HepG2 (cell line): ENCODE results near the gene TMEM165. TPM values are rescaled to one million over a fixed set of nuclear protein-coding genes. Genes with fewer than 3 reads are reported as not detected.

Experiments
- BRCA1 ChIP-seq: sonication (generic); formaldehyde crosslinking; IDR thresholded peaks from 2 replicates; pipeline ENCODE4 v1.4.0; 2020; ENCODE audit warnings: missing genetic modification reagents
- DMAP1 ChIP-seq: IDR thresholded peaks from 2 replicates; pipeline ENCODE4 v1.6.1; 2016
- DNMT1 ChIP-seq: sonication (generic); formaldehyde crosslinking; IDR thresholded peaks from 2 replicates; pipeline ENCODE4 v1.5.1; 2020; ENCODE audit warnings: mild to moderate bottlenecking, missing genetic modification reagents
- ELF3 ChIP-seq: IDR thresholded peaks from 2 replicates; pipeline ENCODE4 v1.6.1; 2016; ENCODE audit warnings: missing genetic modification reagents, missing compliant biosample characterization
- HCFC1 ChIP-seq: fragments of 150-350 bp; IDR thresholded peaks from 2 replicates; pipeline ENCODE4 v1.6.1; 2014; ENCODE audit warnings: low read depth, low read length
- MYNN ChIP-seq: sonication (generic); formaldehyde crosslinking; IDR thresholded peaks from 2 replicates; pipeline ENCODE4 v1.4.0; 2020; ENCODE audit warnings: mild to moderate bottlenecking, low read depth, missing genetic modification reagents
- PHF21A ChIP-seq: sonication (generic); formaldehyde crosslinking; IDR thresholded peaks from 2 replicates; pipeline ENCODE4 v1.5.0; 2020; ENCODE audit warnings: mild to moderate bottlenecking, missing genetic modification reagents
- RNF2 ChIP-seq: fragments of 450-650 bp; conservative IDR thresholded peaks from 2 replicates; pipeline ENCODE4 v1.6.1; 2016; ENCODE audit warnings: low read depth
- RXRB ChIP-seq: IDR thresholded peaks from 2 replicates; pipeline ENCODE4 v1.6.1; 2016; ENCODE audit warnings: borderline replicate concordance, missing genetic modification reagents, missing compliant biosample characterization
- TARDBP ChIP-seq: sonication (generic); formaldehyde crosslinking; IDR thresholded peaks from 2 replicates; pipeline ENCODE4 v1.8.0; 2022; ENCODE audit warnings: mild to moderate bottlenecking, missing genetic modification reagents
- TBX2 ChIP-seq: sonication (generic); formaldehyde crosslinking; IDR thresholded peaks from 2 replicates; pipeline ENCODE4 v1.5.0; 2020; ENCODE audit warnings: missing genetic modification reagents, mild to moderate bottlenecking, borderline replicate concordance
- TEAD3 ChIP-seq: optimal IDR thresholded peaks from 2 replicates; pipeline ENCODE3; 2016; ENCODE audit warnings: borderline replicate concordance
- THYN1 ChIP-seq: sonication (generic); formaldehyde crosslinking; IDR thresholded peaks from 2 replicates; pipeline ENCODE4 v1.8.1; 2023; ENCODE audit warnings: low read depth, mild to moderate bottlenecking, moderate library complexity, missing genetic modification reagents, borderline replicate concordance
- YEATS4 ChIP-seq: sonication (generic); formaldehyde crosslinking; IDR thresholded peaks from 2 replicates; pipeline ENCODE4 v1.4.0; 2020; ENCODE audit warnings: missing genetic modification reagents, borderline replicate concordance
- ZBTB21 ChIP-seq: sonication (generic); formaldehyde crosslinking; IDR thresholded peaks from 2 replicates; pipeline ENCODE4 v1.4.0; 2020; ENCODE audit warnings: missing genetic modification reagents
- ZFY ChIP-seq: sonication (generic); formaldehyde crosslinking; IDR thresholded peaks from 2 replicates; pipeline ENCODE4 v1.4.0; 2020; ENCODE audit warnings: missing genetic modification reagents
- ZNF160 ChIP-seq: sonication (generic); formaldehyde crosslinking; IDR thresholded peaks from 2 replicates; pipeline ENCODE4 v1.8.0; 2022; ENCODE audit warnings: mild to moderate bottlenecking, inconsistent platforms, missing genetic modification reagents
- ZNF33B ChIP-seq: sonication (generic); formaldehyde crosslinking; IDR thresholded peaks from 2 replicates; pipeline ENCODE4 v1.5.1; 2020; ENCODE audit warnings: mild to moderate bottlenecking, missing genetic modification reagents
- ZNF446 ChIP-seq: sonication (generic); formaldehyde crosslinking; IDR thresholded peaks from 2 replicates; pipeline ENCODE4 v1.5.0; 2020; ENCODE audit warnings: mild to moderate bottlenecking, missing genetic modification reagents
- ZNF607 ChIP-seq: sonication (generic); formaldehyde crosslinking; IDR thresholded peaks from 2 replicates; pipeline ENCODE4 v1.5.1; 2020; ENCODE audit warnings: missing genetic modification reagents, mild to moderate bottlenecking, borderline replicate concordance
- ZNF724P ChIP-seq: sonication (generic); formaldehyde crosslinking; IDR thresholded peaks from 2 replicates; pipeline ENCODE4 v1.8.0; 2022; ENCODE audit warnings: missing genetic modification reagents, borderline replicate concordance
- ZNF816 ChIP-seq: sonication (generic); formaldehyde crosslinking; IDR thresholded peaks from 2 replicates; pipeline ENCODE4 v1.8.0; 2022; ENCODE audit warnings: missing genetic modification reagents, mild to moderate bottlenecking, borderline replicate concordance
- ZNF841 ChIP-seq: sonication (generic); formaldehyde crosslinking; IDR thresholded peaks from 2 replicates; pipeline ENCODE4 v1.8.1; 2023; ENCODE audit warnings: missing genetic modification reagents, borderline replicate concordance
- polyA plus RNA-seq, 8 experiments: library from polyadenylated mRNA; depleted of rRNA in 3 of 8; stranded (reverse) in 7 of 8; unstranded in 1 of 8; fragments of >200 nt; fragmentation: Illumina TruSeq in 4 of 8; extraction: Trizol in 4 of 8; gene quantifications; 2 replicates each; pipeline versions ENCODE4 v1.2.1 to v1.2.3, GENCODE V29; 2011 to 2016; ENCODE audit warnings: low read depth in 4 of 8, missing spikeins in 1 of 8, mixed read lengths in 1 of 8; ENCODE audit not compliant: insufficient read depth in 1 of 8
- total RNA-seq, 5 experiments: library from RNA; depleted of rRNA; stranded (reverse); fragments of >200 nt; fragmentation: Illumina TruSeq; extraction: Trizol; gene quantifications; 2 replicates each; pipeline ENCODE4 v1.2.3, GENCODE V29; 2016; ENCODE audit warnings: low read depth in 1 of 5
- TF ChIP-seq, protein P1 (sequence below): sonication (generic); formaldehyde crosslinking; IDR thresholded peaks from 2 replicates; pipeline ENCODE4 v1.4.0; 2020; ENCODE audit warnings: missing genetic modification reagents, borderline replicate concordance
- TF ChIP-seq, protein P2 (sequence below): sonication (generic); formaldehyde crosslinking; conservative IDR thresholded peaks from 2 replicates; pipeline ENCODE4 v1.8.0; 2022; ENCODE audit warnings: missing genetic modification reagents
- TF ChIP-seq, protein P3 (sequence below): sonication (generic); formaldehyde crosslinking; IDR thresholded peaks from 2 replicates; pipeline ENCODE4 v1.5.0; 2020; ENCODE audit warnings: missing genetic modification reagents

The TMEM165 gene
- total and polyA plus RNA-seq, 2 of the 13 experiments (the other 11 are each of a cell fraction or from before 2014, with no cell fraction given) = 54.6 to 103 TPM

DNA sequence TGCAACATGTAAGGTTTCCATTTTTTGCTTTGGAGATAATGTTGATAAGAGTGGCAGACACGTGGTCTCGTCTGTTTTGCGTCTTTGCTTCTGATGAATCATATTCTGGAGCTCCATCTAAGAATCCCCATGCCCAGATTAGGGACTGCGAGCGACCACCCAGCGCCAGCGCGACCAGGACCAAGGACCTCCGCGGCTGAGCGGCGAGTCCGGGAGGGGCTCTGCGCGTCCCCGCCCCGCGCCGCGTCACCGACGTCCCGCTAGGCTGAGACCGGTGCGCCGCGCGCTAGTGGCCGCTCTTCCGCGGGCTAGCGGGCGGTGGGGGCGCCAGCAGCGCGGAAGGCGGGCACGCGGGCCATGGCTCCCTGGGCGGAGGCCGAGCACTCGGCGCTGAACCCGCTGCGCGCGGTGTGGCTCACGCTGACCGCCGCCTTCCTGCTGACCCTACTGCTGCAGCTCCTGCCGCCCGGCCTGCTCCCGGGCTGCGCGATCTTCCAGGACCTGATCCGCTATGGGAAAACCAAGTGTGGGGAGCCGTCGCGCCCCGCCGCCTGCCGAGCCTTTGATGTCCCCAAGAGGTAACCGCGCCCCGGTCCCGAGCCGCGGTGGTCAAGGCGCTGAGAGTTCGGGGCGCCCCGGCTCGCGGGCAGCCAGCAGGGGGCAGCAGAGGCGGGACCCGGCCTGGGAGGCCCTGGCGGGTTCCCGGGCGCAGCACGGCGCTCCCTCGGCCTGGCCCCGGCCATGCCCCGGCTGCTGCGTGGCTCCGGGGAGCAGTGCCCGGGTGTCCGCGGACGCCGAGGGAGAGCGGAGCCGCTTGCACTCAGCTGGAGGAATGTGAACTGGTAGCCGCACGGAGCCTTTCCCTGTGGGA lies 49.5 kb upstream of the TMEM165 start, which contains the start of gene SRD5A3 (continued):
- TF ChIP-seq, protein P1, sequence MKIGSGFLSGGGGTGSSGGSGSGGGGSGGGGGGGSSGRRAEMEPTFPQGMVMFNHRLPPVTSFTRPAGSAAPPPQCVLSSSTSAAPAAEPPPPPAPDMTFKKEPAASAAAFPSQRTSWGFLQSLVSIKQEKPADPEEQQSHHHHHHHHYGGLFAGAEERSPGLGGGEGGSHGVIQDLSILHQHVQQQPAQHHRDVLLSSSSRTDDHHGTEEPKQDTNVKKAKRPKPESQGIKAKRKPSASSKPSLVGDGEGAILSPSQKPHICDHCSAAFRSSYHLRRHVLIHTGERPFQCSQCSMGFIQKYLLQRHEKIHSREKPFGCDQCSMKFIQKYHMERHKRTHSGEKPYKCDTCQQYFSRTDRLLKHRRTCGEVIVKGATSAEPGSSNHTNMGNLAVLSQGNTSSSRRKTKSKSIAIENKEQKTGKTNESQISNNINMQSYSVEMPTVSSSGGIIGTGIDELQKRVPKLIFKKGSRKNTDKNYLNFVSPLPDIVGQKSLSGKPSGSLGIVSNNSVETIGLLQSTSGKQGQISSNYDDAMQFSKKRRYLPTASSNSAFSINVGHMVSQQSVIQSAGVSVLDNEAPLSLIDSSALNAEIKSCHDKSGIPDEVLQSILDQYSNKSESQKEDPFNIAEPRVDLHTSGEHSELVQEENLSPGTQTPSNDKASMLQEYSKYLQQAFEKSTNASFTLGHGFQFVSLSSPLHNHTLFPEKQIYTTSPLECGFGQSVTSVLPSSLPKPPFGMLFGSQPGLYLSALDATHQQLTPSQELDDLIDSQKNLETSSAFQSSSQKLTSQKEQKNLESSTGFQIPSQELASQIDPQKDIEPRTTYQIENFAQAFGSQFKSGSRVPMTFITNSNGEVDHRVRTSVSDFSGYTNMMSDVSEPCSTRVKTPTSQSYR = no peak
- TF ChIP-seq HCFC1 = no peak
- TF ChIP-seq ZNF607 (CRISPR knock-in tag) = peak; percentile 72
- no peak for TF ChIP-seq ZNF446 (CRISPR knock-in tag)
- TF ChIP-seq ZBTB21 (CRISPR knock-in tag) = no peak
- TF ChIP-seq TEAD3 (CRISPR knock-in tag) = no peak
- TF ChIP-seq, protein P2, sequence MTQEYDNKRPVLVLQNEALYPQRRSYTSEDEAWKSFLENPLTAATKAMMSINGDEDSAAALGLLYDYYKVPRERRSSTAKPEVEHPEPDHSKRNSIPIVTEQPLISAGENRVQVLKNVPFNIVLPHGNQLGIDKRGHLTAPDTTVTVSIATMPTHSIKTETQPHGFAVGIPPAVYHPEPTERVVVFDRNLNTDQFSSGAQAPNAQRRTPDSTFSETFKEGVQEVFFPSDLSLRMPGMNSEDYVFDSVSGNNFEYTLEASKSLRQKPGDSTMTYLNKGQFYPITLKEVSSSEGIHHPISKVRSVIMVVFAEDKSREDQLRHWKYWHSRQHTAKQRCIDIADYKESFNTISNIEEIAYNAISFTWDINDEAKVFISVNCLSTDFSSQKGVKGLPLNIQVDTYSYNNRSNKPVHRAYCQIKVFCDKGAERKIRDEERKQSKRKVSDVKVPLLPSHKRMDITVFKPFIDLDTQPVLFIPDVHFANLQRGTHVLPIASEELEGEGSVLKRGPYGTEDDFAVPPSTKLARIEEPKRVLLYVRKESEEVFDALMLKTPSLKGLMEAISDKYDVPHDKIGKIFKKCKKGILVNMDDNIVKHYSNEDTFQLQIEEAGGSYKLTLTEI (CRISPR knock-in tag) = no peak
- peak; percentile 93 for TF ChIP-seq ZFY (CRISPR knock-in tag)
- no peak for TF ChIP-seq THYN1 (CRISPR knock-in tag)
- TF ChIP-seq TARDBP (CRISPR knock-in tag) = peak; percentile 58; the same call in 1 of the 2 replicates
- peak; percentile 95 for TF ChIP-seq YEATS4 (CRISPR knock-in tag)
- peak; percentile 83; the same call in 1 of the 2 replicates for TF ChIP-seq ZNF724P (CRISPR knock-in tag)
- no peak for TF ChIP-seq ZNF816 (CRISPR knock-in tag)
- TF ChIP-seq TBX2 = peak; percentile 60; the same call in 1 of the 2 replicates
- TF ChIP-seq ZNF160 (CRISPR knock-in tag) = peak; percentile 60; the same call in 1 of the 2 replicates
- no peak; the same call in 1 of the 2 replicates for TF ChIP-seq ZNF33B (CRISPR knock-in tag)
- TF ChIP-seq DNMT1 = no peak; the same call in 1 of the 2 replicates
- no peak for TF ChIP-seq RXRB (CRISPR knock-in tag)
- TF ChIP-seq PHF21A (CRISPR knock-in tag) = peak; percentile 63
- TF ChIP-seq MYNN (CRISPR knock-in tag) = peak; percentile 74; the same call in 1 of the 2 replicates
- TF ChIP-seq RNF2 = peak; percentile 73
- TF ChIP-seq ELF3 (CRISPR knock-in tag) = no peak
- TF ChIP-seq, protein P3, sequence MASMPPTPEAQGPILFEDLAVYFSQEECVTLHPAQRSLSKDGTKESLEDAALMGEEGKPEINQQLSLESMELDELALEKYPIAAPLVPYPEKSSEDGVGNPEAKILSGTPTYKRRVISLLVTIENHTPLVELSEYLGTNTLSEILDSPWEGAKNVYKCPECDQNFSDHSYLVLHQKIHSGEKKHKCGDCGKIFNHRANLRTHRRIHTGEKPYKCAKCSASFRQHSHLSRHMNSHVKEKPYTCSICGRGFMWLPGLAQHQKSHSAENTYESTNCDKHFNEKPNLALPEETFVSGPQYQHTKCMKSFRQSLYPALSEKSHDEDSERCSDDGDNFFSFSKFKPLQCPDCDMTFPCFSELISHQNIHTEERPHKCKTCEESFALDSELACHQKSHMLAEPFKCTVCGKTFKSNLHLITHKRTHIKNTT (CRISPR knock-in tag) = no peak
- TF ChIP-seq BRCA1 (CRISPR knock-in tag) = no peak
- 0 out of 2 replicates have a peak, but pooled peaks have one; percentile 10 for TF ChIP-seq ZNF841
- 0 out of 2 replicates have a peak, but pooled peaks have one; percentile 46 for TF ChIP-seq DMAP1 (CRISPR knock-in tag)
